ENCODE data around the gene CMBL.
"Not testable (repeated sequence)": the region's sequence is repeated elsewhere in the genome, so short reads cannot be mapped to it uniquely, and the experiment has no call there.

CMBL gene

GRCh38 chr5:10286162-10286861, 21.4 kb downstream of the CMBL start:
- Histone ChIP-seq H3K9ac (ENCODE audit: low read length) (no peak overlapping the region), H4K20me1 (ENCODE audit: insufficient read depth, low read length) (no peaks in the 10 kb centered on the region), H3K36me3 (replicated peaks; ENCODE audit: low read depth, low read length) (no peaks in the 10 kb centered on the region), H3K27ac (ENCODE audit: low read length) (no peak overlapping the region), H3K27me3 (ENCODE audit: low read depth, low read length) (no peaks in the 10 kb centered on the region), H3K4me3 (ENCODE audit: low read length) (no peak overlapping the region), H3K9me3 (ENCODE audit: insufficient read depth, low read length) (no peaks in the 10 kb centered on the region), H2AFZ (ENCODE audit: low read depth, low read length) (no peak overlapping the region), H3K4me1 (ENCODE audit: low read length) (peaks cover 22% of the 10 kb centered on the region), H3K4me2 (ENCODE audit: low read length) (no peak overlapping the region), H3K79me2 (ENCODE audit: low read length) (no peaks in the 10 kb centered on the region)
- no peak for TF ChIP-seq EZH2phosphoT487 (IDR thresholded peaks at IDR 0.05; ENCODE audit: low read depth)
- TF ChIP-seq, protein P1, sequence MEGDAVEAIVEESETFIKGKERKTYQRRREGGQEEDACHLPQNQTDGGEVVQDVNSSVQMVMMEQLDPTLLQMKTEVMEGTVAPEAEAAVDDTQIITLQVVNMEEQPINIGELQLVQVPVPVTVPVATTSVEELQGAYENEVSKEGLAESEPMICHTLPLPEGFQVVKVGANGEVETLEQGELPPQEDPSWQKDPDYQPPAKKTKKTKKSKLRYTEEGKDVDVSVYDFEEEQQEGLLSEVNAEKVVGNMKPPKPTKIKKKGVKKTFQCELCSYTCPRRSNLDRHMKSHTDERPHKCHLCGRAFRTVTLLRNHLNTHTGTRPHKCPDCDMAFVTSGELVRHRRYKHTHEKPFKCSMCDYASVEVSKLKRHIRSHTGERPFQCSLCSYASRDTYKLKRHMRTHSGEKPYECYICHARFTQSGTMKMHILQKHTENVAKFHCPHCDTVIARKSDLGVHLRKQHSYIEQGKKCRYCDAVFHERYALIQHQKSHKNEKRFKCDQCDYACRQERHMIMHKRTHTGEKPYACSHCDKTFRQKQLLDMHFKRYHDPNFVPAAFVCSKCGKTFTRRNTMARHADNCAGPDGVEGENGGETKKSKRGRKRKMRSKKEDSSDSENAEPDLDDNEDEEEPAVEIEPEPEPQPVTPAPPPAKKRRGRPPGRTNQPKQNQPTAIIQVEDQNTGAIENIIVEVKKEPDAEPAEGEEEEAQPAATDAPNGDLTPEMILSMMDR (IDR thresholded peaks at IDR 0.05; ENCODE audit: low read depth, low read length): no peak

DNA sequence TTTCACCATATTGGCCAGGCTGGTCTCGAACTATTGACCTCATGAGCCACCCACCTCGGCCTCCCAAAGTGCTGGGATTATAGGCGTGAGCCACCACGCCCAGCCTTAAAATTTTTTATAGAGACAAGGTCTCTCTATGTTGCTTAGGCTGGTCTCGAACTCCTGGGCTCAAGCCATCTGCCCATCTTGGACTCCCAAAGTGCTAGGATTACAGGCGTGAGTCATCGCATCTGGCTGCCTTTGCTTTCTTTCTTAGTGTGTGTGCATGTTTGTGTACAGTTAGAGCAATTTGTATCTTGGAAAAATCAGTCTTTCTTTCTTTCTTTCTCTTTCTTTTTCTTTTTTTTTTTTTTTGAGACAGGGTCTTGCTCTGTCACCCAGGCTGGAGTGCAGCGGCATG, 22.3 kb downstream of the CMBL start:
- not testable (repeated sequence) for H3K36me3 ChIP-seq (replicated peaks; ENCODE audit: low read depth, low read length); H3K9me3 ChIP-seq (ENCODE audit: insufficient read depth, low read length); H3K4me3 ChIP-seq (ENCODE audit: low read length); H3K4me2 ChIP-seq (ENCODE audit: low read length); H3K79me2 ChIP-seq (ENCODE audit: low read length); H3K27ac ChIP-seq (ENCODE audit: low read length); H2AFZ ChIP-seq (ENCODE audit: low read depth, low read length); H3K9ac ChIP-seq (ENCODE audit: low read length); H3K27me3 ChIP-seq (ENCODE audit: low read depth, low read length); H4K20me1 ChIP-seq (ENCODE audit: insufficient read depth, low read length)
- H3K4me1 ChIP-seq (ENCODE audit: low read length): peaks cover 22% of the 10 kb centered on the region

DNA sequence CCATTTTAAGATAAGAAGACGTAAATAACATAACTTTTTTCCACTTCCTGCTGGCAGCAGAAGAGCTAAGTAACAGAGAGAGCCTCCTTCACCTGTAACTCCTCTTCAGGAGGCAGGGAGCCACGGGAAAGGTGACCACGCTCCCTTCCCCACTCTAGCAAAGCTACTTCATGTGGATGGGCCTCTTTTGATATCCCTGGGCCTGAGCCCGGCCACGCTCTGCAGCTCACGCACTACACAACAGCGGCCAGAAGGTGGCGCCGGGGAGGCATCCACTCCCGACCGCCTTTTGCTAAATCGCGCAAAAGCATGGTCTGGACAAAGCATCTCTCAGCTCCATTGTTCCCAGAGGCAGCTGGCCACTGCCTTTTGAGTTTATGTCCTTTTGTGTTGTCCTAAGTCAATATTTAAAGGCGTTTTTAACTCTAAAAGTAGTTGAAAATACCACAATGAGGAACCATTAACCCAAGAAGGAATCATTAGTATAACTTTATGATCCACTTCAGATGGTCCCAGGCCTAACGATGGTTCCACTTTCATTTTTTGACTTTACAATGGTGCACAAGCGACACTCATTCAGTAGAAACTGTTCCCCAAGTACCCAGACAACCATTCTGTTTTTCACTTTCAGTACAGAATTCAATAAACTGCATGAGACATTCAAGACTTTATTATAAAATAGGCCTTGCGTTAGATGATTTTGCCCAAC, 23.6 kb downstream of the CMBL start:
- Histone ChIP-seq H3K4me3 (ENCODE audit: low read length) (peak overlapping the region; percentile 15; the same call in 1 of the 2 replicates), H3K36me3 (replicated peaks; ENCODE audit: low read depth, low read length) (no peaks in the 10 kb centered on the region), H3K4me1 (ENCODE audit: low read length) (peaks cover 22% of the 10 kb centered on the region), H3K9ac (ENCODE audit: low read length) (0 out of 2 replicates have a peak overlapping the region, but pooled peaks have one; percentile 40), H3K79me2 (ENCODE audit: low read length) (no peaks in the 10 kb centered on the region), H3K4me2 (ENCODE audit: low read length) (peak overlapping the region; percentile 72), H3K9me3 (ENCODE audit: insufficient read depth, low read length) (no peaks in the 10 kb centered on the region), H3K27ac (ENCODE audit: low read length) (no peak overlapping the region), H3K27me3 (ENCODE audit: low read depth, low read length) (no peaks in the 10 kb centered on the region), H4K20me1 (ENCODE audit: insufficient read depth, low read length) (no peaks in the 10 kb centered on the region), H2AFZ (ENCODE audit: low read depth, low read length) (peak overlapping the region; percentile 97)
- no peak for TF ChIP-seq EZH2phosphoT487 (IDR thresholded peaks at IDR 0.05; ENCODE audit: low read depth)
- TF ChIP-seq, protein P1 (IDR thresholded peaks at IDR 0.05; ENCODE audit: low read depth, low read length): peak; percentile 79

GRCh38 chr5:10279925-10280720, 27.6 kb downstream of the CMBL start:
- Histone ChIP-seq H3K4me1 (ENCODE audit: low read length) (peaks cover 11% of the 10 kb centered on the region), H3K9ac (ENCODE audit: low read length) (no peak overlapping the region), H3K4me3 (ENCODE audit: low read length) (no peak overlapping the region), H4K20me1 (ENCODE audit: insufficient read depth, low read length) (no peaks in the 10 kb centered on the region), H3K27me3 (ENCODE audit: low read depth, low read length) (no peaks in the 10 kb centered on the region), H3K79me2 (ENCODE audit: low read length) (no peaks in the 10 kb centered on the region), H3K27ac (ENCODE audit: low read length) (no peak overlapping the region), H3K36me3 (replicated peaks; ENCODE audit: low read depth, low read length) (no peaks in the 10 kb centered on the region), H3K9me3 (ENCODE audit: insufficient read depth, low read length) (no peaks in the 10 kb centered on the region), H3K4me2 (ENCODE audit: low read length) (no peak overlapping the region), H2AFZ (ENCODE audit: low read depth, low read length) (no peak overlapping the region)
- no peak for TF ChIP-seq EZH2phosphoT487 (IDR thresholded peaks at IDR 0.05; ENCODE audit: low read depth)
- TF ChIP-seq, protein P1 (IDR thresholded peaks at IDR 0.05; ENCODE audit: low read depth, low read length): no peak

Data from OCI-LY3 (cell line).